ENCODE data around the gene DBF4.
"Not testable (repeated sequence)": the region's sequence is repeated elsewhere in the genome, so short reads cannot be mapped to it uniquely, and the experiment has no call there.

The DBF4 gene

DNA sequence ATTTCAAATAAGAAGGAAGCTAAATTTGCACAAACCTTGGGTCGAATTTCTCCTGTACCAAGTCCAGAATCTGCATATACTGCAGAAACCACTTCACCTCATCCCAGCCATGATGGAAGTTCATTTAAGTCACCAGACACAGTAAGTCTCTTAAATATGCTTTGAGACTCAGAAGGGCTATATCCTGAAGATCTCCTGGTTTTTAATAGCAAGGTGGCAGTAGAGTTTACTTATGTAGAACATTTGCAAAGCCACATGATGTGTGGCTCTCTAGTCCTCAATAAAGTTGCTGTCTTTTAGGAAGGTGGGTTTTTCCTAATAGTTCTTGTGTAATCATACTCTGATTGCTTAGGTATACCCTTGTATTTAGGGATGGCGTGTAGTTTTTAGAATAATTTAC, 8.7 kb downstream of the DBF4 start:
- DNase-seq: no peak

GRCh38 chr7:87886875-87887274, 10.6 kb downstream of the DBF4 start:
- no peak for DNase-seq

GRCh38 chr7:87895363-87895762, 19.1 kb downstream of the DBF4 start:
- DNase-seq: no peak

DNA sequence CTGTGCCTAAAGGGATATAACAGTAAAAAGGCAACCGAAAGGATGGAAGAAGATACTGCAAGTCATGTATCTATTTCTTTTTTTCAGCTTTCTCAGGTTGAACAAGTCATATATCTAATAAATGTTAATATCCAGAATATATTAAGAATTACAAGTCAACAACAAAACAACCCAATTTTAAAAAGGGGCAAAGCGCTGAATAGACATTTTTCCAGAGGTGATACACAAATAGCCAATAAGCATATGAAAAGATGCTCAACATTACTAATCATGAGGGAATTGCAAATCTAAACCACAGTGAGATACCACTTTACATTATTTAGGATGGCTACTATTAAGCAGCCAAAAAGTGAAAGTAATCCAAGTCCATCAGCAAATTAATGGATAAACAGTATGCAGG, 23.0 kb downstream of the DBF4 start:
- no peak for DNase-seq

DNA sequence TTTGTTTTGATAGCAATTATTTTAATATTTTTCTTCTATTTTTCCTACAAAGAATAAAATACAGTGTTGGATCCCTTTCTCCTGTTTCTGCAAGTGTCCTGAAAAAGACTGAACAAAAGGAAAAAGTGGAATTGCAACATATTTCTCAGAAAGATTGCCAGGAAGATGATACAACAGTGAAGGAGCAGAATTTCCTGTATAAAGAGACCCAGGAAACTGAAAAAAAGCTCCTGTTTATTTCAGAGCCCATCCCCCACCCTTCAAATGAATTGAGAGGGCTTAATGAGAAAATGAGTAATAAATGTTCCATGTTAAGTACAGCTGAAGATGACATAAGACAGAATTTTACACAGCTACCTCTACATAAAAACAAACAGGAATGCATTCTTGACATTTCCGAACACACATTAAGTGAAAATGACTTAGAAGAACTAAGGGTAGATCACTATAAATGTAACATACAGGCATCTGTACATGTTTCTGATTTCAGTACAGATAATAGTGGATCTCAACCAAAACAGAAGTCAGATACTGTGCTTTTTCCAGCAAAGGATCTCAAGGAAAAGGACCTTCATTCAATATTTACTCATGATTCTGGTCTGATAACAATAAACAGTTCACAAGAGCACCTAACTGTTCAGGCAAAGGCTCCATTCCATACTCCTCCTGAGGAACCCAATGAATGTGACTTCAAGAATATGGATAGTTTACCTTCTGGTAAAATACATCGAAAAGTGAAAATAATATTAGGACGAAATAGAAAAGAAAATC, 31.0 kb downstream of the DBF4 start:
- not testable (repeated sequence) for DNase-seq

DNA sequence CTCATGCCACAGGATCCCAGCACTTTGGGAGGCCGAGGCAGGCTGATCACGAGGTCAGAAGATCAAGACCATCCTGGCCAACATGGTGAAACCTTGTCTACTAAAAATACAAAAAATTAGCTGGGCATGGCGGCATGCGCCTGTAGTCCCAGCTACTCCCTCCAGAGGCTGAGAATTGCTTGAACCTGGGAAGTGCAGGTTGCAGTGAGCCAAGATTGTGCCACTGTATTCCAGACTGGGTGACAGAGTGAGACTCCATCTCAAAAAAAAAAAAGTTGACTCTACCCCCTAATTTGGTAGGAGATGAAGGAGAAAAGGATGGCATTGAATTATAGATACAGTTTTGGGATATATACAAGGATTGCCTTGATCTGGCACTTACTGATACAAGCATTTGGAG, 32.5 kb downstream of the DBF4 start:
- not testable (repeated sequence) for DNase-seq

- DNase-seq: no peak
Measured at GRCh38 chr7:87912121-87912520, 35.8 kb downstream of the DBF4 start.

DNA sequence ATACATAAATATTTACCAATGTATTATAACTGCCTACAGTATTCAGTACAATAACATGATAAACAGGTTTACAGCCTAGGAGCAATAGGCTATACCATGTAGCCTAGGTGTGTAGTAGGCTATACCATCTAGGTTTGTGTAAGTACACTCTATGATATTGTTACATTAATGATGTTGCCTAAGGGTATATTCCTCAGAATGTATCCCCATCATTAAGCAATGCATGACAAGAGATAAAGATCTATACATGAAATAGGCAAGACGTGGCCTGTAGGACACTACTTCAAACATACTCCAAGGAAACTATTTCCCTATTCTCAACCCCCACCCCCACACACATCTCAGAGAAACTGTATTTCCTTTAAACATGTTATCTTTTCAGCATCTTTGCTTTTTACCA, 42.4 kb downstream of the DBF4 start:
- DNase-seq: no peak

- DNase-seq: no peak
Measured at GRCh38 chr7:87919875-87920274, 43.6 kb downstream of the DBF4 start.

- DNase-seq: no peak
Measured at GRCh38 chr7:87920578-87920977, 44.3 kb downstream of the DBF4 start.

DNA sequence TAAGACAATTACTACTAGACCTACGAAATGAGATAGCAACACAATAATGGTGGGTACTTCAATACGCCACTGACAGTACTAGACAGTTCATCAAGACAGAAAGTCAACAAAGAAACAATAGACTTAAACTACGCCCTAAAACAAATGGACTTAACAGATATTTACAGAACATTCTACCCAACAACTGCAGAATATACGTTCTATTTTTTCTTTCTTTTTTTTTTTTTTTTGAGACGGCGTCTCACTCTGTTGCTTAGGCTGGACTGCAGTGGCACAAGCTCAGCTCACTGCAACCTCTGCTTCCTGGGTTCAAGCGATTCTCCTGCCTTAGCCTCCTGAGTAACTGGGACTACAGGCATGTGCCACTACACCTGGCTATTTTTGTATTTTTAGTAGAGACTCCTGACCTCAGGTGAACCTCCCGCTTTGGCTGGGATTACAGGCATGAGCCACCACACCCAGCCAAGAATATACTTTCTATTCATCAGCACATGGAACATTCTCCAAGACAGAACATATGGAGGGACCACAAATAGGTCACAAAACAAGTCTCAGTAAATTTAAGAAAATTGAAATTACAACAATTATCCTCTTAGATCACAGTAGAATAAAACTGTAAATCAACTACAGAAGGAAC, 46.6 kb downstream of the DBF4 start:
- not testable (repeated sequence) for DNase-seq

- DNase-seq: no peak
Measured at GRCh38 chr7:87926581-87927461, 50.5 kb downstream of the DBF4 start.

- DNase-seq: no peak
Measured at GRCh38 chr7:87933605-87933952, 57.3 kb downstream of the DBF4 start.

GRCh38 chr7:87933953-87934698, 57.8 kb downstream of the DBF4 start, which contains the start of gene ADAM22:
ADAM22 (plus strand) TSS chr7:87934251; CDS start chr7:87934466, 215 bp downstream.
- DNase-seq: peak; percentile 5

GRCh38 chr7:87934699-87935383, 58.5 kb downstream of the DBF4 start:
- DNase-seq: no peak

GRCh38 chr7:87935384-87935706, 59.1 kb downstream of the DBF4 start:
- no peak for DNase-seq

DNA sequence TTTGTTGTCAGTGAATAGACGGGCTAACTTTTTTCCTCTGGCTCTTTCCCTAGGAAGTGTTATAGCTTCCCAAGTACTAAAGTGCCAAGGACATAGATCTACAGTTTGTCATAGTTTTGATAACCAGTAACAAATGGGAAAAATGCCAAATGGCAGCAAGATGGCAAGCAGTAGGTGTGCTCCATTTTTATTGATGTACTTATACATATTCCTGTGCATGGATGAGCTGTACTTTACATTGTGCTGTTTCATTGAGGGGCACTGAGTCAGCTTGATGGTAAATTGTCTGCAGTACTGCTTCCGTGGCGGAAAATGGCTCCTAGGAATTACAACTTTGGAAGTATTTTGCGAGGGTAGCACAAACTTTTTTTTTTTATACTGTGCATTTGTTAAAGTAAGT, 64.8 kb downstream of the DBF4 start:
- no peak for DNase-seq

DNA sequence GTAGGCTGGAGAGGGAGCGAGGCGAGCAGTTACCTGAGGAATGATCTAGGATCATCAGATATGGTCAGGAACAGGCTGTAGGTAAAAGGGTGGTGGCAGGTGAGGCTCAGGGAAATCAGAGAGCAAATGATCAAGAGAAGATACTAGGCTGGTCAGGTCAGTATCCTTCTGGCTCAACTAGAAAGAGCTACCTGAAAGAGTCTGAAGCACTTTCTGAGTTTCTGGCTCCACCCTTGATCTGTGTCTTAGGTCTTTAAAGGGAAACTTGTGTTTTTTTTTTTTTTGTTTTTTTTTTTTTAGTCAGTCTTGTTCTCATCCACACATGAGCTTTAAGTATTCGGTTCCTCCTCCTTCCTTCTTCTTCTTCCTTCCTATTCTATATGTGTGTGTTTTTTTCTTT, 68.3 kb downstream of the DBF4 start:
- no peak for DNase-seq

- not testable (repeated sequence) for DNase-seq
Measured at GRCh38 chr7:87945926-87946325, 69.6 kb downstream of the DBF4 start.

DNA sequence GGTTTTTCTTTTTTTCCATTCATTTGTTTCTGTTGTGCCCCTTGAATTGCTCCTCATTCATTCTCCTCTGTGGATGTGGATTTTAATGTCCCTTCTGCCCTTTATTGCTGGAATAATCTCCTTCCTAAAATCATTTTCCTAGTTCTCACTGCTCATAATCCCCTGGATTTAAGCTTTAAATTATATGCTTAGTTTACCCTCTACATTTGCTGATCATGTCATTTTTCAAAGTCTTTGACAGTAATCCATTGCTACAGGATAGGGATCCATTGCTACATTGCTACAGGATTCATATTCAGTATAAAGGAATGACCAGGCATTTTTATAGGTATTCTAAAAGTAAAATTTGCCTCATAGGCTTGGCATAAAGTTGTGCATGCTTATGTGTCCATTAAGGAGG, 72.1 kb downstream of the DBF4 start:
- DNase-seq: no peak

All from SIG-M5 (cell line).